ENCODE data around the gene USP22. TPM values are rescaled to one million over a fixed set of nuclear protein-coding genes. Genes with fewer than 3 reads are reported as not detected.

USP22 gene
- total RNA-seq, 1 experiment from 2014 or later = 94.3 TPM

- no peak for DNase-seq (ENCODE audit: low spot score)
Observed at GRCh38 chr17:21002309-21003006, 40.4 kb downstream of the USP22 start.

- DNase-seq (ENCODE audit: low spot score) = no peak
Observed at GRCh38 chr17:21001813-21002221, 41.0 kb downstream of the USP22 start.

- DNase-seq (ENCODE audit: low spot score) = no peak
Observed at GRCh38 chr17:21001111-21001812, 41.5 kb downstream of the USP22 start.

- no peak for DNase-seq (ENCODE audit: low spot score)
Observed at GRCh38 chr17:20999841-21000532, 42.8 kb downstream of the USP22 start.

GRCh38 chr17:20999044-20999573 is 43.7 kb downstream of the USP22 start:
- DNase-seq (ENCODE audit: low spot score) = no peak

GRCh38 chr17:20998571-20999043 is 44.2 kb downstream of the USP22 start:
- no peak for DNase-seq (ENCODE audit: low spot score)

GRCh38 chr17:20997711-20998570 is 44.9 kb downstream of the USP22 start:
- no peak for DNase-seq (ENCODE audit: low spot score)

- DNase-seq (ENCODE audit: low spot score) = no peak
Observed at GRCh38 chr17:20996724-20997615, 45.8 kb downstream of the USP22 start.

GRCh38 chr17:20995873-20996723 is 46.7 kb downstream of the USP22 start:
- DNase-seq (ENCODE audit: low spot score) = no peak

GRCh38 chr17:20995164-20995872 is 47.5 kb downstream of the USP22 start:
- no peak for DNase-seq (ENCODE audit: low spot score)

- DNase-seq (ENCODE audit: low spot score) = no peak
Observed at GRCh38 chr17:20994779-20995149, 48.0 kb downstream of the USP22 start.

GRCh38 chr17:20993863-20994778 is 48.7 kb downstream of the USP22 start:
- DNase-seq (ENCODE audit: low spot score) = no peak

- peak; percentile 65 for DNase-seq (ENCODE audit: low spot score)
Observed at GRCh38 chr17:20992987-20993862, 49.6 kb downstream of the USP22 start.

GRCh38 chr17:20992416-20992815 is 50.4 kb downstream of the USP22 start:
- DNase-seq (ENCODE audit: low spot score) = no peak

- no peak for DNase-seq (ENCODE audit: low spot score)
Observed at GRCh38 chr17:20991276-20992037, 51.4 kb downstream of the USP22 start.
